Measurements from ENCODE around the gene HDLBP. TPM values are rescaled to one million over a fixed set of nuclear protein-coding genes. Genes with fewer than 3 reads are reported as not detected.

Gene HDLBP
- polyA plus RNA-seq, 1 experiment, result 707 TPM

DNA sequence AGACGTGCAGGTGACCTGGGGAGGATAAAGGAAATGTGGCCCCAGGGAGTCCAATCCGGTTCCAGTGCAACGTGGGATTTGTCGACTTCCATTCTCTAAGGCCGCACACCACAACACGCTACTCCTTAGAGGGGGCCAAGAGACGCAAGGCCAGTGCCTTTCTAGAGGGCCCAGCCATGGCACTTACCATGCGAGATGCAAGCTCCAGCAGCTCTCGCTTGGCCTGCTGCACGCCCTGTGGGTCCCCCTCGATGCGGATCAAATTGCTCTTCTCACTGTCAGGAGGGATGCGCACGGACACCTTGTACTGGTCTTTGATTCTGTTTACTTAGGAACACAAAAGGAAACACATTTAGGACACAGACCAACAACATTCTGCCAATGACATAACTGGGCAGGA, 65.8 kb downstream of the HDLBP start:
- Histone ChIP-seq H3K27me3 (ENCODE audit: control insufficient read depth, insufficient read depth, low read length) (no peaks in the 10 kb centered on the region), H3K4me3 (ENCODE audit: low read depth, low read length) (no peak overlapping the region), H3K9me3 (ENCODE audit: control insufficient read depth, insufficient read depth, low read length) (no peaks in the 10 kb centered on the region), H3K27ac (ENCODE audit: low read depth, low read length) (no peak overlapping the region)
- DNase-seq (ENCODE audit: low read depth, low spot score), result no peak
- CTCF ChIA-PET, result no interaction called here
- TF ChIP-seq, protein P1, sequence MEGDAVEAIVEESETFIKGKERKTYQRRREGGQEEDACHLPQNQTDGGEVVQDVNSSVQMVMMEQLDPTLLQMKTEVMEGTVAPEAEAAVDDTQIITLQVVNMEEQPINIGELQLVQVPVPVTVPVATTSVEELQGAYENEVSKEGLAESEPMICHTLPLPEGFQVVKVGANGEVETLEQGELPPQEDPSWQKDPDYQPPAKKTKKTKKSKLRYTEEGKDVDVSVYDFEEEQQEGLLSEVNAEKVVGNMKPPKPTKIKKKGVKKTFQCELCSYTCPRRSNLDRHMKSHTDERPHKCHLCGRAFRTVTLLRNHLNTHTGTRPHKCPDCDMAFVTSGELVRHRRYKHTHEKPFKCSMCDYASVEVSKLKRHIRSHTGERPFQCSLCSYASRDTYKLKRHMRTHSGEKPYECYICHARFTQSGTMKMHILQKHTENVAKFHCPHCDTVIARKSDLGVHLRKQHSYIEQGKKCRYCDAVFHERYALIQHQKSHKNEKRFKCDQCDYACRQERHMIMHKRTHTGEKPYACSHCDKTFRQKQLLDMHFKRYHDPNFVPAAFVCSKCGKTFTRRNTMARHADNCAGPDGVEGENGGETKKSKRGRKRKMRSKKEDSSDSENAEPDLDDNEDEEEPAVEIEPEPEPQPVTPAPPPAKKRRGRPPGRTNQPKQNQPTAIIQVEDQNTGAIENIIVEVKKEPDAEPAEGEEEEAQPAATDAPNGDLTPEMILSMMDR (IDR thresholded peaks at IDR 0.05; ENCODE audit: low read depth, low read length), result no peak
- POLR2A ChIA-PET, result no interaction called here

DNA sequence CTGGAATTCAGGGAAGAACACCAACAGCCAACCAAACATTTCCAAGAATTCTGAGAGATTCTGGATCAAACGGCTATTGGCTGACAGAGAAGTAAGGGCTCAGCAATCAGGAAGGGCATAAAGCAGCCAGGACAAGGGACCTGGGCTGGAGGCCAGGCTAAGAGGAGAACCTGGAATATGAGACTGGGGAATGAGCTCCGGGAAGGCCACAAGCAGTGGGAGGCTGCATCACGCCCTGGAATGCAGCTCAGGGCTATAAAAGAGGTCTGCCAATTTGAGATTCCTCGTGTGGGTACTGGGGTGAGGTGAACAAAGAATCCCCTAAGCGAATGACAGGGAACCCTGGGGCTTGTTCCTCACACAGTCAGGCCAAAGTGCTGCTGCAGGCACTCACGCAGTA, 66.6 kb downstream of the HDLBP start:
- ChIA-PET CTCF (no interaction called here), POLR2A (no interaction called here)
- TF ChIP-seq, protein P1 (IDR thresholded peaks at IDR 0.05; ENCODE audit: low read depth, low read length), result no peak
- Histone ChIP-seq H3K27ac (ENCODE audit: low read depth, low read length) (no peak overlapping the region), H3K27me3 (ENCODE audit: control insufficient read depth, insufficient read depth, low read length) (no peaks in the 10 kb centered on the region), H3K9me3 (ENCODE audit: control insufficient read depth, insufficient read depth, low read length) (no peaks in the 10 kb centered on the region), H3K4me3 (ENCODE audit: low read depth, low read length) (no peak overlapping the region)
- DNase-seq (ENCODE audit: low read depth, low spot score), result no peak

DNA sequence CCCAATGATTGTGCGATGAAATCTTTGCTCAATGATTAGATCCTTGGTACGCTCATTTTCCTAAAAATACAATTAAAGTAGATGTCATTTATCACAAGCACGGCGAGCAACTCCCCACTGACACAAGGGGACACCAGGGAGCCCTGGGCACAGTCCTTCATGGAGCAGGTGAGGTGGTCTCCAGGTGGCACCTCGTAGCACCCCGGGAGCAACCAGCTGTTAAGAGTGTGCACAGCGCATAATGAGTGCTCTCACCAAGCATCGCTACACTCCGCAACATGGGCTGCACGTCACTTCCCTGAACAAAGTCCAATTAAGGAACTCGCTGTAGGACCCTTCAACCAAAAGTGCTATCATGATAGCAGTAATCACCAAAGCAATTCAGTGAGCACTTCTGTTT, 67.2 kb downstream of the HDLBP start:
- TF ChIP-seq, protein P1 (IDR thresholded peaks at IDR 0.05; ENCODE audit: low read depth, low read length), result no peak
- DNase-seq (ENCODE audit: low read depth, low spot score), result no peak
- Histone ChIP-seq H3K27me3 (ENCODE audit: control insufficient read depth, insufficient read depth, low read length) (no peaks in the 10 kb centered on the region), H3K9me3 (ENCODE audit: control insufficient read depth, insufficient read depth, low read length) (no peaks in the 10 kb centered on the region), H3K4me3 (ENCODE audit: low read depth, low read length) (no peak overlapping the region), H3K27ac (ENCODE audit: low read depth, low read length) (no peak overlapping the region)
- POLR2A ChIA-PET, result no interaction called here
- CTCF ChIA-PET, result no interaction called here

DNA sequence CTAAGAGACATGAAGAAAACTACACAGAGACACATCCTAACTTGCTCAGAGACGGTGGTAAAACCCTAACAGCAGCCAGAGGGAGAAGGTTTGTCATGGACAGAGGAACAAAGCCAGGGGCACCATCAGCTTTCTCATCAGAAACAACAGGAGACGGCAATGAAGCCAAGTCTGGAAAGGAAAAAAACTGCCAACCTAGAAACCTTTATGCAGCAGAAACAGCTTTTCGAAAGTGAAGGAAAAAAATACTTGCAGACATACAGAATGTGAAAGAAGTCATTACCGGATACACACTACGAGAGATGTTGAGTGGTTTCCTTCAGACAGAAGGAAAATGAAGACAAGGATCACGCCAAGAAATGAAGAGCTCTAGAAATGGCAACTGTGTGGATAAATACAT, 71.1 kb downstream of the HDLBP start:
- Histone ChIP-seq H3K4me3 (ENCODE audit: low read depth, low read length) (no peak overlapping the region), H3K27ac (ENCODE audit: low read depth, low read length) (no peak overlapping the region), H3K9me3 (ENCODE audit: control insufficient read depth, insufficient read depth, low read length) (no peaks in the 10 kb centered on the region; the same call in 1 of the 2 replicates), H3K27me3 (ENCODE audit: control insufficient read depth, insufficient read depth, low read length) (no peaks in the 10 kb centered on the region)
- no peak for DNase-seq (ENCODE audit: low read depth, low spot score)
- CTCF ChIA-PET, result no interaction called here
- POLR2A ChIA-PET, result no interaction called here
- TF ChIP-seq, protein P1 (IDR thresholded peaks at IDR 0.05; ENCODE audit: low read depth, low read length), result no peak

DNA sequence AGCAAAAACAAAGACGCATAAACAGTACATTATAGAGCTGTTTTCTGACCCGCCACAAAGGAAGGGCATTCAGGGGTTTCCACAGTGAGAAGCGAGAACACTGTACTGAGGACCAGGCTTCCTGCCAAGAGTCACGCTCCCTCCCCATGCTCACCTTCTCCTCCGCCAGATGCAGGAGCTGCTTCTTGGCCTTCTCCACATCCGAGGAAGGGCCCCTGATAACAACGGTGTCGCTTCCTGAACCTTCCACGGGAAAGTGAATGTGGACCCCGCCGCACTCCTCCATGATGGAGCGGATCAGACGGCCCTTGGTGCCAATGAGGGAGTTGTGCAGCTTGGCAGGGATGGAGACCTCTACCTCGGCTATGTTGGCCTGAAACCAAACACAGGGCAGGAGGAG, 73.2 kb downstream of the HDLBP start:
- CTCF ChIA-PET, result no interaction called here
- Histone ChIP-seq H3K27ac (ENCODE audit: low read depth, low read length) (no peak overlapping the region), H3K4me3 (ENCODE audit: low read depth, low read length) (no peak overlapping the region), H3K27me3 (ENCODE audit: control insufficient read depth, insufficient read depth, low read length) (no peaks in the 10 kb centered on the region), H3K9me3 (ENCODE audit: control insufficient read depth, insufficient read depth, low read length) (no peaks in the 10 kb centered on the region; the same call in 1 of the 2 replicates)
- POLR2A ChIA-PET, result interaction anchor here (1.2 kb wide), 1 partner anchor 14 kb away, joined by 3 read pairs; no protein-coding TSS in a partner anchor
- TF ChIP-seq, protein P1 (IDR thresholded peaks at IDR 0.05; ENCODE audit: low read depth, low read length), result no peak
- no peak for DNase-seq (ENCODE audit: low read depth, low spot score)

Measured in AG04450 (cell line).